Suprapubic skin (tissue), 4 donors: ENCODE measurements around the gene NTSR1. TPM values are rescaled to one million over a fixed set of nuclear protein-coding genes. Genes with fewer than 3 reads are reported as not detected.

Experiments
- DNase-seq, 2 donors: peaks; one replicate each; pipeline ENCODE4 v3.0.0-alpha.2; 2019; ENCODE audit warnings: low spot score in 2 of 2
- H3K27ac ChIP-seq: fragments of 200-600 bp; sonication (generic); one replicate; pipeline ENCODE4 v1.5.1; 2019
- H3K27me3 ChIP-seq: fragments of 200-600 bp; sonication (generic); one replicate; pipeline ENCODE4 v1.5.1; 2019
- H3K36me3 ChIP-seq: fragments of 200-600 bp; sonication (generic); one replicate; pipeline ENCODE4 v1.5.1; 2019
- H3K4me1 ChIP-seq: fragments of 200-600 bp; sonication (generic); one replicate; pipeline ENCODE4 v1.5.1; 2019
- H3K4me3 ChIP-seq: fragments of 200-600 bp; sonication (generic); one replicate; pipeline ENCODE4 v1.5.1; 2019; ENCODE audit warnings: mild to moderate bottlenecking
- H3K9me3 ChIP-seq: fragments of 200-600 bp; sonication (generic); one replicate; pipeline ENCODE4 v1.5.1; 2019
- CTCF ChIP-seq, 2 donors: fragments of 200-600 bp in 1 of 2; fragments of 450-650 bp in 1 of 2; sonication (generic) in 1 of 2; IDR thresholded peaks; one replicate each; pipeline ENCODE4 v1.5.1; 2016 to 2019; ENCODE audit warnings: antibody characterized with exemption in 2 of 2, mild to moderate bottlenecking in 1 of 2, moderate library complexity in 1 of 2
- EP300 ChIP-seq: sonication (generic); formaldehyde crosslinking; IDR thresholded peaks from one replicate; pipeline ENCODE4 v1.6.1; 2017; ENCODE audit warnings: antibody characterized with exemption
- POLR2A ChIP-seq, 2 donors: fragments of 450-650 bp; IDR thresholded peaks; one replicate each; pipeline ENCODE4 v1.6.1; 2017; ENCODE audit warnings: antibody characterized with exemption in 2 of 2, mild to moderate bottlenecking in 2 of 2, moderate library complexity in 2 of 2
- POLR2AphosphoS5 ChIP-seq, 3 donors: sonication (generic); formaldehyde crosslinking; IDR thresholded peaks; one replicate each; pipeline ENCODE4 v1.6.1; 2017; ENCODE audit warnings: antibody characterized with exemption in 3 of 3
- WGBS: methylation state at CpG from one replicate; pipeline ENCODE4 v1.1.5; 2018; 5-methylcytosine and 5-hydroxymethylcytosine counted together
- total RNA-seq, 4 donors: library from RNA; depleted of rRNA; stranded (reverse); fragments of >200 nt; gene quantifications; one replicate each; pipeline ENCODE4 v1.1.0, GENCODE V29; 2016

Gene NTSR1
- total RNA-seq, 4 donors from 2014 or later, result 0.16 to 0.55 TPM; not detected in 2

GRCh38 chr20:62799036-62799435 is 90.4 kb downstream of the NTSR1 start:
- TF ChIP-seq EP300 (no peak), CTCF (IDR thresholded peaks at IDR 0.05) (no peak), POLR2AphosphoS5 (IDR thresholded peaks at IDR 0.05) (no peak), POLR2A (IDR thresholded peaks at IDR 0.05) (no peak)
- 90% methylated on average over 7 of the region's 8 CpGs for WGBS
- no peak overlapping the region for H3K27ac ChIP-seq
- H3K4me1 ChIP-seq, result peaks cover 37% of the 10 kb centered on the region
- H3K9me3 ChIP-seq, result no peaks in the 10 kb centered on the region
- H3K27me3 ChIP-seq, result no peaks in the 10 kb centered on the region
- no peak overlapping the region for H3K4me3 ChIP-seq
- peaks cover 39% of the 10 kb centered on the region for H3K36me3 ChIP-seq
- DNase-seq, result no peak

GRCh38 chr20:62799459-62799858 is 90.8 kb downstream of the NTSR1 start:
- 94% methylated on average over 19 of the region's 19 CpGs for WGBS
- no peak overlapping the region for H3K4me3 ChIP-seq
- H3K27me3 ChIP-seq, result no peaks in the 10 kb centered on the region
- no peak for TF ChIP-seq CTCF (IDR thresholded peaks at IDR 0.05)
- no peak for TF ChIP-seq EP300
- no peak for TF ChIP-seq POLR2AphosphoS5 (IDR thresholded peaks at IDR 0.05)
- no peak for TF ChIP-seq POLR2A (IDR thresholded peaks at IDR 0.05)
- no peak overlapping the region for H3K27ac ChIP-seq
- H3K36me3 ChIP-seq, result peaks cover 39% of the 10 kb centered on the region
- H3K4me1 ChIP-seq, result peaks cover 40% of the 10 kb centered on the region
- no peak for DNase-seq
- H3K9me3 ChIP-seq, result no peaks in the 10 kb centered on the region

GRCh38 chr20:62799873-62800272 is 91.2 kb downstream of the NTSR1 start:
- peaks cover 36% of the 10 kb centered on the region for H3K4me1 ChIP-seq
- no peak for DNase-seq
- H3K36me3 ChIP-seq, result peaks cover 39% of the 10 kb centered on the region
- H3K4me3 ChIP-seq, result no peak overlapping the region
- no peaks in the 10 kb centered on the region for H3K9me3 ChIP-seq
- no peak overlapping the region for H3K27ac ChIP-seq
- TF ChIP-seq POLR2A (IDR thresholded peaks at IDR 0.05) (no peak), POLR2AphosphoS5 (IDR thresholded peaks at IDR 0.05) (no peak), CTCF (IDR thresholded peaks at IDR 0.05) (no peak)
- WGBS, result 85% methylated on average over 10 of the region's 10 CpGs
- no peaks in the 10 kb centered on the region for H3K27me3 ChIP-seq

GRCh38 chr20:62800314-62801259 is 92.0 kb downstream of the NTSR1 start:
- H3K4me1 ChIP-seq, result peaks cover 32% of the 10 kb centered on the region
- TF ChIP-seq POLR2A (IDR thresholded peaks at IDR 0.05), result no peak
- no peak for TF ChIP-seq CTCF (IDR thresholded peaks at IDR 0.05)
- no peak for TF ChIP-seq POLR2AphosphoS5 (IDR thresholded peaks at IDR 0.05)
- no peak for TF ChIP-seq EP300
- peaks cover 39% of the 10 kb centered on the region for H3K36me3 ChIP-seq
- no peak overlapping the region for H3K27ac ChIP-seq
- no peaks in the 10 kb centered on the region for H3K27me3 ChIP-seq
- WGBS, result 92% methylated on average over 20 of the region's 26 CpGs
- DNase-seq, result no peak
- no peak overlapping the region for H3K4me3 ChIP-seq
- H3K9me3 ChIP-seq, result no peaks in the 10 kb centered on the region

- WGBS, result 60% methylated on average over 1 of the region's 15 CpGs
These were observed 92.8 kb downstream of the NTSR1 start for GRCh38 chr20:62801284-62802010.

More at GRCh38 chr20:62801284-62802010, 92.8 kb downstream of the NTSR1 start:
- Histone ChIP-seq H3K27me3 (no peaks in the 10 kb centered on the region), H3K36me3 (peaks cover 39% of the 10 kb centered on the region), H3K9me3 (no peaks in the 10 kb centered on the region), H3K27ac (no peak overlapping the region), H3K4me1 (peaks cover 35% of the 10 kb centered on the region), H3K4me3 (no peak overlapping the region)
- DNase-seq, result no peak
- no peak for TF ChIP-seq POLR2A (IDR thresholded peaks at IDR 0.05)
- TF ChIP-seq CTCF (IDR thresholded peaks at IDR 0.05), result no peak
- TF ChIP-seq EP300, result no peak
